Liver (tissue), 9 donors: ENCODE measurements around the gene PLN. TPM values are rescaled to one million over a fixed set of nuclear protein-coding genes. Genes with fewer than 3 reads are reported as not detected.

Experiments
- DNase-seq: peaks from one replicate; pipeline ENCODE4 v3.0.0-alpha.2; 2017; ENCODE audit warnings: low spot score
- H3K27ac ChIP-seq, 2 donors: one replicate each; pipeline ENCODE4 v1.7.0; 2013; ENCODE audit warnings: inconsistent platforms in 2 of 2, low read length in 2 of 2, control low read depth in 1 of 2, low read depth in 1 of 2, mild to moderate bottlenecking in 1 of 2
- H3K27me3 ChIP-seq, 4 donors: one replicate each; pipeline versions ENCODE4 v1.6.1 to v1.7.0; 2013; ENCODE audit warnings: low read length in 3 of 4, inconsistent platforms in 1 of 4, mild to moderate bottlenecking in 1 of 4, moderate library complexity in 1 of 4; ENCODE audit not compliant: control insufficient read depth in 4 of 4, insufficient read depth in 4 of 4
- H3K36me3 ChIP-seq, 4 donors: one replicate each; pipeline versions ENCODE4 v1.6.1 to v1.7.0; 2013; ENCODE audit warnings: low read length in 3 of 4, mild to moderate bottlenecking in 3 of 4, low read depth in 1 of 4, moderate library complexity in 1 of 4; ENCODE audit not compliant: control insufficient read depth in 4 of 4, insufficient read depth in 3 of 4
- H3K4me1 ChIP-seq, 4 donors: one replicate each; pipeline versions ENCODE4 v1.6.1 to v1.7.0; 2013; ENCODE audit warnings: low read length in 3 of 4, mild to moderate bottlenecking in 3 of 4, moderate library complexity in 1 of 4; ENCODE audit not compliant: control insufficient read depth in 4 of 4, insufficient read depth in 4 of 4
- H3K4me3 ChIP-seq, 3 donors: one replicate each; pipeline versions ENCODE4 v1.6.1 to v1.7.0; 2013; ENCODE audit warnings: low read length in 3 of 3, control low read depth in 1 of 3, low read depth in 1 of 3, mild to moderate bottlenecking in 1 of 3
- H3K9ac ChIP-seq, 2 donors: one replicate each; pipeline ENCODE4 v1.7.0; 2013; ENCODE audit warnings: low read length in 2 of 2, mild to moderate bottlenecking in 2 of 2, moderate library complexity in 2 of 2, control low read depth in 1 of 2, low read depth in 1 of 2
- H3K9me3 ChIP-seq, 4 donors: one replicate each; pipeline versions ENCODE4 v1.6.1 to v1.7.0; 2013; ENCODE audit warnings: low read length in 3 of 4; ENCODE audit not compliant: control insufficient read depth in 4 of 4
- ATF3 ChIP-seq: IDR thresholded peaks from 2 replicates; pipeline ENCODE4 v1.6.1; 2016; ENCODE audit warnings: antibody characterized with exemption
- EGR1 ChIP-seq, 2 donors: IDR thresholded peaks; 2 replicates each; pipeline ENCODE4 v1.6.1; 2016 to 2018; ENCODE audit warnings: antibody characterized with exemption in 2 of 2, low read depth in 2 of 2
- FOXA1 ChIP-seq: IDR thresholded peaks from 2 replicates; pipeline ENCODE4 v1.6.1; 2016; ENCODE audit warnings: antibody characterized with exemption
- FOXA2 ChIP-seq: IDR thresholded peaks from 2 replicates; pipeline ENCODE4 v1.6.1; 2016; ENCODE audit warnings: antibody characterized with exemption
- HNF4A ChIP-seq, 2 donors: conservative IDR thresholded peaks; 2 replicates each; pipeline ENCODE4 v1.6.1; 2016; ENCODE audit warnings: antibody characterized with exemption in 2 of 2, mild to moderate bottlenecking in 2 of 2
- HNF4G ChIP-seq: IDR thresholded peaks from 2 replicates; pipeline ENCODE4 v1.6.1; 2016; ENCODE audit warnings: antibody characterized with exemption
- MAX ChIP-seq: IDR thresholded peaks from 2 replicates; pipeline ENCODE4 v1.6.1; 2016; ENCODE audit warnings: antibody characterized with exemption
- NR2F2 ChIP-seq: IDR thresholded peaks from 2 replicates; pipeline ENCODE4 v1.6.1; 2016; ENCODE audit warnings: antibody characterized with exemption
- RAD21 ChIP-seq, 2 donors: IDR thresholded peaks; 2 replicates each; pipeline ENCODE4 v1.6.1; 2016; ENCODE audit warnings: antibody characterized with exemption in 2 of 2, mild to moderate bottlenecking in 2 of 2
- REST ChIP-seq: IDR thresholded peaks from 2 replicates; pipeline ENCODE4 v1.6.1; 2016; ENCODE audit warnings: antibody characterized with exemption, mild to moderate bottlenecking
- RXRA ChIP-seq, 2 donors: IDR thresholded peaks; 2 replicates each; pipeline ENCODE4 v1.6.1; 2017 to 2018; ENCODE audit warnings: antibody characterized with exemption in 2 of 2, mild to moderate bottlenecking in 1 of 2
- SP1 ChIP-seq: IDR thresholded peaks from 2 replicates; pipeline ENCODE4 v1.6.1; 2018; ENCODE audit warnings: antibody characterized with exemption, mild to moderate bottlenecking
- TAF1 ChIP-seq: conservative IDR thresholded peaks from 2 replicates; pipeline ENCODE4 v1.6.1; 2016; ENCODE audit warnings: antibody characterized with exemption, mild to moderate bottlenecking
- YY1 ChIP-seq: IDR thresholded peaks from 2 replicates; pipeline ENCODE4 v1.6.1; 2016; ENCODE audit warnings: antibody characterized with exemption, mild to moderate bottlenecking
- ZBTB33 ChIP-seq: IDR thresholded peaks from 2 replicates; pipeline ENCODE4 v1.6.1; 2016; ENCODE audit warnings: antibody characterized with exemption
- WGBS: extraction: QIAGEN DNeasy Blood & Tissue Kit; methylation state at CpG from one replicate; pipeline ENCODE4 v1.1.7; 2013; 5-methylcytosine and 5-hydroxymethylcytosine counted together
- polyA plus RNA-seq, 2 donors: library from polyadenylated mRNA; stranded (reverse) in 1 of 2; unstranded in 1 of 2; fragments of 200-250 nt in 1 of 2; fragments of >200 nt in 1 of 2; fragmentation: Nextera tagmentation in 1 of 2; extraction: Ambion mirVana in 1 of 2; gene quantifications; one replicate each; pipeline versions ENCODE4 v1.2.1 to v1.2.3, GENCODE V29; 2013 to 2015
- total RNA-seq, 2 donors: library from RNA; depleted of rRNA; stranded (reverse); fragments of >200 nt; gene quantifications; one replicate each; pipeline ENCODE4 v1.2.3, GENCODE V29; 2014
- donor health status: healthy.
- donor health status: healthy.
- donor health status: healthy.
- donor health status: healthy.
- donor health status: healthy.

The PLN gene
- total and polyA plus RNA-seq, 4 donors: 0.14 to 1.3 (median 0.44) TPM

- TF ChIP-seq MAX: no peak
- TF ChIP-seq FOXA1: no peak
- no peak for TF ChIP-seq RXRA (IDR thresholded peaks at IDR 0.05)
These were observed 6.6 kb downstream of the PLN start (continued) for GRCh38 chr6:118554698-118555097.

- Histone ChIP-seq H3K27ac (no peak overlapping the region), H3K4me3 (no peak overlapping the region), H3K27me3 (no peaks in the 10 kb centered on the region), H3K9ac (no peak overlapping the region), H3K4me1 (no peaks in the 10 kb centered on the region), H3K36me3 (no peaks in the 10 kb centered on the region), H3K9me3 (no peaks in the 10 kb centered on the region)
- WGBS: 65% methylated on average over 6 of the region's 6 CpGs
- no peak for DNase-seq
- no peak for TF ChIP-seq EGR1 (IDR thresholded peaks at IDR 0.05; ENCODE audit: low read depth in 2 of 2)
- TF ChIP-seq HNF4G: no peak
- no peak for TF ChIP-seq YY1
- no peak for TF ChIP-seq MAX
- no peak for TF ChIP-seq NR2F2
These were observed 10.5 kb downstream of the PLN start for GRCh38 chr6:118558464-118559217.

- Histone ChIP-seq H3K9ac (no peak overlapping the region), H3K36me3 (no peaks in the 10 kb centered on the region), H3K27ac (no peak overlapping the region), H3K4me1 (no peaks in the 10 kb centered on the region), H3K4me3 (no peak overlapping the region), H3K9me3 (no peaks in the 10 kb centered on the region), H3K27me3 (no peaks in the 10 kb centered on the region)
- DNase-seq: no peak
- no peak for TF ChIP-seq FOXA2
- no peak for TF ChIP-seq ATF3
- no peak for TF ChIP-seq FOXA1
- TF ChIP-seq HNF4G: no peak
- no peak for TF ChIP-seq RAD21 (IDR thresholded peaks at IDR 0.05)
- no peak for TF ChIP-seq SP1
These were observed 11.6 kb downstream of the PLN start for GRCh38 chr6:118559659-118560058.

- 92% methylated on average over 1 of the region's 1 CpG for WGBS
- no peak for DNase-seq
- no peaks in the 10 kb centered on the region for H3K36me3 ChIP-seq
- no peak overlapping the region for H3K4me3 ChIP-seq
- no peak overlapping the region for H3K9ac ChIP-seq
- no peak overlapping the region for H3K27ac ChIP-seq
- no peaks in the 10 kb centered on the region for H3K4me1 ChIP-seq
- no peaks in the 10 kb centered on the region for H3K9me3 ChIP-seq
- no peak for TF ChIP-seq ZBTB33
- TF ChIP-seq FOXA2: no peak
- no peak for TF ChIP-seq HNF4A (conservative IDR thresholded peaks at IDR 0.05)
- TF ChIP-seq SP1: no peak
- TF ChIP-seq EGR1 (IDR thresholded peaks at IDR 0.05; ENCODE audit: low read depth in 2 of 2): no peak
- no peak for TF ChIP-seq RXRA (IDR thresholded peaks at IDR 0.05)
- no peak for TF ChIP-seq HNF4G
- no peak for TF ChIP-seq MAX
- no peak for TF ChIP-seq YY1
- no peak for TF ChIP-seq REST
- no peak for TF ChIP-seq FOXA1
- no peak for TF ChIP-seq TAF1
- no peak for TF ChIP-seq RAD21 (IDR thresholded peaks at IDR 0.05)
- H3K27me3 ChIP-seq: no peaks in the 10 kb centered on the region
These were observed 14.2 kb downstream of the PLN start for GRCh38 chr6:118562248-118562647.
